DMS79 (cell line): ENCODE results near the gene DUSP9.

ENCODE experiments used
- DNase-seq: peaks from one replicate; lab custom pipeline; 2025; lab: John Stamatoyannopoulos, UW

The DUSP9 gene

DNA sequence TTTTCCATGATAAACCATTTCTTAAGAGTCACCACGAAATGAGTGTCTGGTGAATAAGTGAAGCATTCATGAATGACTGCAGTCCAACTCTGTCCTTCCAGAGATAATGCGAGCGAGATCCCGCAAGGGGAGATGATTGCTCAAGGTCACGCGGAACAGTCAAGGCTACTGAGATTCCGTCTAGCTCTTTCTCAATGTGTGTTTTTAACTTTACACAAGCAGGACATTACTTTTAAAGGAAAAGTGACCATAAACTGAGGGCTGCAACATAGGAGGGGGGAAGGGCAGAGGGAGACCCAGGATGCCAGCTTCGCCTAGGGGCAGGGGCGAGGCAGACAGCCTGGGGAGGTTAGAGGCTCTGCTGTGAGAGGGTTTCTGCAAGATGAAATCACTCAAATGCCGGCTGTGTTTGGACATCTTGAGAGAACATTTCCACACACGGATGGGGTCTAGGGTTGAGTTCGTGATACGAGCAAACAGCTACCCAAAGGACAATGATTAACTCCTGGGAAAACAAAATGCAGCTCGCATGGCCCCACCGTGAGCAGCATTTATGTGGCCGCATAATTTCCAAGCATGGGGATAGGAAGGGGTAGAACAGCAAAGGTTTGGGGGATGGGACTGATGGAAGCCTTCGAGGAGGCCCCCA is 24.2 kb upstream of the DUSP9 start:
- DNase-seq: no peak

DNA sequence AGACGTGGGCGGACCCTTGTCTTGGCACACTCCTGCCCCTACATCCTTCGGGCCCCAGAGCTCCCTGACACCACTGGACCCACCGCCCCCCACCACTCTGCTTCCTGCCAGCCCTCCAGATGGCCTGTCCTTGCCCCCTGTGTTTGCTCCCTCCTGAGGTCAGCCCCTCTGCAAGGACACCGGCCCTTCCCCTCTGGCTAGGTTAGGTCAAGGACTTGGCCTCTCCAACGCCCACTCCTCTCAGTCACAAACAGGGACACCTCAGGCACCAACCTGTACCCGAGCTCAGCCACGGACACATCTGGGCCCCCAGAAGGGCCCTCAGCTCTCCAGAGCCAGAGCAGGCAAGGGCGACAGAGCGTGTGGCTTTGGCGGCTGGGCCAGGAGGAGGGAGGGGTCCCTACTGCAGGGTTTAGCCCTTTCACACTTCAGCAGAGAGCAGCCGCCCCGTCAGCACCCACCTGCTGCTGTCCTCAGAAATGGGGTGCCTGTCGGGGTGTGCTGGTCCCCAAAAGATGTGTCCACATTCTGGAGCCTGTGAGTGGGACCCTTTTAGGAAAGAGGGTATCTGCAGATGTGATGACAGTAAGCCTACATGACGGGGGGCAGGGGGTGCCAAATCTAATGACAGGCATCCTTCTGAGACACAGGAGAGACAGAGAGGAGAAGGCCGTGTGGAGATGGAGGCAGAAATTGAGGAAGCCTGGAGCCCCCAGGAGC is 23.5 kb upstream of the DUSP9 start:
- DNase-seq: no peak

DNA sequence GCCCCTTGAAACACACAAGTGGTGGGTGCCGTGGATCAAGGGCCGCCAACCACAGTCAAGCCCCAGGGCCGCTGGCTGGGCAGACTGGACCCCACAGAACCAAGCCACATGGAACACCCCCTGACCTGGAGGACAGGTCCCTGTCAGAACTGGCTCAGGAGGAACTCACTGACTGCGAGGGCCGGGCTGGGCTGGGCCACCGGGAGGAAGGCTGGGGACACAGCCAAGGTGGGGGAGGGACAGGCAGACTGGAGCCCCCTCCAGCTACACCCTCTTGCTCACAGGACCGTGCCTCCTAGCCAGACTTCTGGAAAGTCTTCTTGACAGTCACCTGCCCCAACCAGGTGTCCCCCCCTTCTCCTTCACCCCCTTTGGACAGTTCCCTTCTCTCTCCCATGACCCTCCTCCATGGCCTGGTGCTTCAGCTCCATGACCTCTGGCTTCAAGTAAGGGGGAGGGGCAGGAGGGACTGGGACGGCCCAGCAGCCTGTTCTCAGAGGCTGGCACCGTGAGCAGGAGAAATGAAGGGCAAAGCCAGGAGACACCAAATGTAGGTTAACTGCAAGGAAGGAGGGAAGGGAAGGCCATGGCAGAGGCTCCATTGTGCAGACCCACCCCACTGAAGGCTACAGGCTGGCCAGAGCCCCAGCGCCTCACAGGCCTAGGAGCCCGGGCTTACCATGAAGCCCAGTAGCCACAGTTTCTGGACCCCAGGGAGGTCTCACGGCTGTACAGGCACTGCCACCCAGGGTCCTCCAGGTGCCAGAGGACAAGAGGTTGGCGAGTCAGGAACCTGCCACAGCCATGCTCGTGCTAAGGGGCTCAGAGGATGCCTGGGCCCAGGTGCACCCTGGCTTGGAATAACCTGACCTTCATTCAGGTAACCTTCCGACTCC is 22.6 kb upstream of the DUSP9 start:
- no peak for DNase-seq

DNA sequence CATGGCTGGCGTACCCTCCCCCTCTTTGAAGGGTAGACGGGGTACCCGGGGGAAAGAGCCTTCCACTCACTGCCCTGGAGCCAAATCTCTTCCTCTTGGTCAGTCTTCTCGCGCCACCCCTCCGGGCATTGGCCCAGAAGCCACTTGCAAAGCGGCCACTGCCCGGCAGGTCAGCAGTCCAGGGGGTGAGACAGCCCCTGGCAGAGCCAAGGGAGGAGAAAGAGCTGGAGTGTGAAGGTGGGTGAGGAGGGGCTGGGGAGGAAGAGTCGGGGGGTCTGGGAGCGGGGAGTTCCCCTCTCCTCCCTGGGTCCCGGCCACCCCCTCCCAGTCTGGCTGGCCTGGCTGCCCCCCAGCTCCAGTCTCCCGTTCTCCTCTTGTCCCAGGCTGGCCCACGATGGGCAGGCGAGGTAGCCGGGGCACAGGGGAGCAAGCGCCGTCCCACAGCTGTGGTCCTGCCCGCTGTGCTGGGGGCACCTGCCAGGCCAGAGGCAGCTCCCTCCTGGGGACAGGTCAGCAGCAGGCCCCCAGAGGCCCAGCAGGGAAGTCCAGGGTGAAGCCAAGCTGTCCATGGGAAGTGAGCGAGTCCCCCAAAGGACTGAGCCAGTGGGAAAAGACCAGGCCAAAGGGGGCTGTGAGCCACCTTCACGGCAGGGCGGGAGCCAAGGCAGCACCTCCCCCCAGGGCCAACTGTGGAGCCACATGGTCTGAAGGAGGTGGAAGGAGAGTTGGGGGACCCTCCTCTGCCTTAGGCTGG is 21.6 kb upstream of the DUSP9 start:
- DNase-seq: no peak

DNA sequence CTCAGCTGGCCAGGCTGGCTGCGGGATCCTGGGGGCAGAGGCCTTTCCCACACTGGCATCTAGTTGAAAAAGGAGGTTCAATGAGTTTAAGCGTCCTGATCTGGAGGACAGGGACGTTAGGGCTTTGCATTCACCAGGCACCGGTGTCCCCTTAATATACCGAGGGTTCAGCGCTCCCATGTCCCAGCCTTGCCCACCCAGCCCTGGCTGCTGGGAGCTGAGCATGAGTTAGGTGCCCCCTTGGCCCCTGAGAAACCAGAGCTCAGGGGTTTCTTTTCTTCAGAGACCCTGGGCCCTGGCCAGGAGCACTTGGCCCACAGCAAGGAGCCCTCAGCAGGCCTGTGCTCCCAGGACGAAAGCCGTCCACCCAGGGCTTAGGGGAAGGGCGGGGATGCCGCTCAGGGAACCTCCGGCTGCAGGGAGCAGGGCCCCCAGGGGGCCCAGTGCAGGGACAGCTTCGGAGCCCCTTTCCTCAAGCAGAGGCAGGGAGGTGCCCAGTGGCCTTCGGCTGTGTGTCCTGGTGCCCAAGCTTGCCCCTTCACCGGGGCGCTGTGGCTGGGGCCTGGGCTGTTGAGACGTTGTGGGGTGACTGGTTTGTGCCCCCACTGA is 20.9 kb upstream of the DUSP9 start:
- no peak for DNase-seq

DNA sequence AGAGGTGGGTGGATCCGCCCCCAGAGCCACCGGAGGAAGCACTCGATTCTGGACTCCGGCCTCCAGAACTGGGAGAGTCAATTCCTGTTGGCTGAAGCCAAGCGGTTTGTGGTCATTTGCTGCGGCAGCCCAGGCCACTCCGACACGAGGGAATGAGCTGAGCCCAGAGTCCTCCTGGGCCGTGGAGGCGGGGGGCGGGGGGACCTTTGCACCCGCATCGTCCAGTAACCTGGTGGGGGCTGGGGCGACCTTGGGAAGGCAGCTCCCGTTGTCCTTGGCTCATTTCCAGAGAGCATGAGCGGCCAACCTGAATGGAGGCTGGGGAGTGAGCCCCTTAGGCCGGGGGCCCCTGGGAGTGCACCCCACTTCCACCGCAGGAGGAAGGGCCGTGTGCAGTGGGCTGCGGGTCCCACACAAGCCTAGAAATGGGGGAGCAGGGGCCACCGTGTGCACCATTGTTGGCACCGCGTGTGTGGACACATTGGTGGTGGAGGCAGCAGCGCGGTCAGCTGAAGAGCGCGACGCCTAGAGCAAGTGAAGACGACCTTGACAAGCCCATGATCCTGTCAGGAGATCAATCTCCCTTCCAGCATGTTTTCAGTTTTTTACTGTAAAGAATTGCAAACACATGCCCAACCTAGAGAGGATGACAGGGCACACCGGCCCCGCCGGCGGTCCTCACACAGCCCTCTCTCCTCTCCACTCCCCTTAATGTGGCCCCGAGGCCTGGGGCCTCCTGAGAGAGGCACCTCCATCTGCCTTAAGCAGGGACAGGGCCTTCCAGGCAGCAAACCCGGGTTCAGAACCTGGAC is 19.9 kb upstream of the DUSP9 start:
- no peak for DNase-seq

DNA sequence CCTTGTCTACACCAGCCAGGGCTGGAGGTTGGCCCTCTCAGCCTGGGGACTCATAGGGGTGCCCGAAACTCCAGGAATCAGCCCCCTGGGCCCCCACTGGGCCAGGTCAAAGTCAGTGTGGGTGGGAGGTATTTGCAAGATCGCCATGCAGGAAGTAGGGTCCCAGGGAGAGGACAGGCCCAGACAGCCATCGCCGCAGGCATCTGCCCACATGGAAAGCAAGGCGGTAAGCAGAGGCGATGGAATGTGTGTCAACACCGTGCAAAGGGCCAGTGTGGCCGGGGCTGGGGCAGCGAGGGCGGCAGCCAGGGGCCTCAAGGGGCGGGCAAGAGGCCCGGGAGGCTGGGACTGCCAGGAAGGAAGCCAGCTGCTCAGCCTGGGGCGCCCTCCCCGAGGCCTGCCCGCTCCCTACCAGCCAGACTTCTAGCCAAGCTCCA is 19.3 kb upstream of the DUSP9 start:
- DNase-seq: no peak

DNA sequence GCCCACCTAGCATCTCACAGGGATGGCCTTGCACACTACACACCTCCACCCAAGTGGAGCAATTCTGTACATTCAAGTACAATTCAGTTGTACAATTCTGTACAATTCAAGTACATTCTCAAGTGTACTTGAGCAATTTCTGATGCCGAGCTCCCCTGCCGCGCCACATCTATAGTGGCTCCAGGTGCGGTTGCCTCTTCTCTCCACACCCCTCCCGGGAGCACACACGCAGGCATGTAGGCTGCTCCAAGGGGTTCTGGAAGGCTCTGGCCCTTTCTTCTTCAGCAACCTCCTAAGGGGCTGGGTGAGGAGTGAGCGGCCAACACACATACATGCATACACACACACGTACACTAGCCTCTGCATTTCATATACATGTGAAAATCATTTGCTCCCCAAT is 18.9 kb upstream of the DUSP9 start:
- peak; percentile 41 for DNase-seq

DNA sequence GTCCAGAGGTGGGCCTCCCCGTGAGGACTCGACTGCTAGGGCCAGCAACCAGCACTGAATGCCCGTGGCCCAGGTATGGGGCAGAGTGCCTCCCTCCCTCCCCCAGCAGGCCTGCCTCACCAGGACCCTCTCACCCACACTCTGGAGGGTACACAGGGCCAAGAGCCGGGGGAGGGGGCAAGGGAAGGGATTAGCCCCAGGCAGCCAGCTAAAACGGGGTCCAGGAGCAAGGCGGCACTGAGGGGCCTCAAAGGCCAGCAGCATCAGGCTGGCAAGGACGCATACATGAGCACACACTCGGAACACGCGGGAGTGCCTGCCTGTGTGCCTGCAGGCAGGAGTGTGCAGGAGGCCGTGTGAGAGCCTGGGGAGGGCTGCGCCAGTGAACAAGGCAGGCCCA is 18.3 kb upstream of the DUSP9 start:
- no peak for DNase-seq

DNA sequence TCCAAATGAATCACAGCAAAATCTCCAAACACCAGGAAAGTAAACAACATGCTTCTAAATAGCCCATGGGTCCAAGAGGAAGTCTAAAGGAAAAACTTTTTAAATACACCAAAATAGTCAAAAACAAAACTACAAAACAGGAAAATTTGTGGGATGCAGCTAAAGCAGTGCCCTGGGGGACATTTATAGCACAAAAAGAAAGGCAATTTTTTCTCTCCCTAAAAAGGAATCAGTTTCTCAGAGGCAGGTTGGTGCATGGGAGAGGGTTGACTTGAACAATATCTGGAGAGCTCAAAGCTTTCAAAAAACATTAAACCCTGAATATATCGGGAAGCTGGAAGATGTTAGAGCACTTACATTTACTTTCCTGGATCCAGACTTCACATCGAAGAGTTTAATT is 15.7 kb upstream of the DUSP9 start:
- no peak for DNase-seq

DNA sequence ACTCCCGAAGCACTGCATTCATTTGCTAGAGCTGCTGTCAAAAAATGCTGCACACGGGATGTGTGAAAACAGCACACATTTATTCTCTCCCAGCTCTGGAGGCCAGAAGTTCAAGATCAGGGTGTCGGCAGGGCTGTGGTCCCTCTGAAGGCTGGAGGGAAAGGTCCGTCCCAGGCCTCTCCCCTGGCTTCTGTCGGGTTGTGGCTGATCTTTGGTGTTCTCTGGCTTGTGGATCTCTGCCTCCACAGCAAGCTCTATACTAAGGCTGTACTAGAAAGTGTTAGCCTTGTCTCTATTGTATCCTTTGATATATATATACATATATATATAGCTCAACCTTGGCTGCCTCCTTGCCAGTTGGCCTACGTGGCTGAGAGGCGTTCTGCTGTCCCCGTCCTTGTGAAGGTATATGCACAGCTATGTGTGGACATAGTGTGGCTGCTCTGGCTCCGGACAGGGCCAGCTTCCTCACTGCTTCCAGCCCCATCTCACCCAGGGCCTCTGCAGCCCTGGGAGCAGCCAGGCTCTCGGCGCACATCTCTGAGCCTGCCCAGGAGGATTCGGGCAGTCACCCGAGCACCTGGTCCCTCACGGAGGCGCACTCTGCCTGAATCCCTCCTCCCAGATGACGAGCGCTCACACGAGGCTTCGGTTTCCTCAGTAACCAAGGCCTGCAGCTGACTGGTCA is 15.0 kb upstream of the DUSP9 start:
- DNase-seq: no peak

DNA sequence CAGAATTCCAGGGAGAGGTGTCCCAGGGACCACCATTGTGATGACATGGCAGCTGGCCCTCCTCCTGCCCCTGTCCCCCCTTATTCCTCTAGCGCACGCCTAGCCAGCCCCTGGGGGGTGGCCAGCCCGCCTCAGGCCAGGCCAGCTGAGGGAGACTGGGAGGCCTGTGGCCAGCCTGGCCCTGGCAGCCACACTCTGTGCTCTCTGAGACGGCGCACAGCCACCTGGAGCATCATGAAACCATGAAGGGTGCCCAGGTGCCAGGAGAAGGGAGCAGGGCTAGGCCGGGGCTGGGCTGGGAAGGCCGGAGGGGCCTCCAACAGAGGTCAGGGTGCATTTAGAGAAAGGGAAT is 14.4 kb upstream of the DUSP9 start:
- DNase-seq: no peak

DNA sequence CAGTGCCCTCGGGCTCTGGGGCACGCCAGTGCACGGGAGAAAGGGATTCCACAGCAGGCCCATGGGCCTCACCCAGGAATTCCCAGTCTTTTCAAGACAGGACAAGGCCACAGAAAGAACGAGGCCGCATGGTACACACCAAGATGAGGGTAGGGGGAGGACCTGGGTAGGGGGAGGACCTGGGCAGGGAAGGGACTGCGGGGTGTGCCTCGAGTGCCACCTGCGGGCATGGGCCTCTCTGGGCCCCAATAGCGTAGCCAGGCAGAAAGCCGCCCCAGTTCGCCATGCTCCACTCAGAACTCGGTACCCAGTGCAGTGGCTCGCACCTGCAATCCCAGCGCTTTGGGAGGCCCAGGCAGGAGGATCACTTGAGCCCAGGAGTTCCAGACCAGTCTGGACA is 14.0 kb upstream of the DUSP9 start:
- no peak for DNase-seq

DNA sequence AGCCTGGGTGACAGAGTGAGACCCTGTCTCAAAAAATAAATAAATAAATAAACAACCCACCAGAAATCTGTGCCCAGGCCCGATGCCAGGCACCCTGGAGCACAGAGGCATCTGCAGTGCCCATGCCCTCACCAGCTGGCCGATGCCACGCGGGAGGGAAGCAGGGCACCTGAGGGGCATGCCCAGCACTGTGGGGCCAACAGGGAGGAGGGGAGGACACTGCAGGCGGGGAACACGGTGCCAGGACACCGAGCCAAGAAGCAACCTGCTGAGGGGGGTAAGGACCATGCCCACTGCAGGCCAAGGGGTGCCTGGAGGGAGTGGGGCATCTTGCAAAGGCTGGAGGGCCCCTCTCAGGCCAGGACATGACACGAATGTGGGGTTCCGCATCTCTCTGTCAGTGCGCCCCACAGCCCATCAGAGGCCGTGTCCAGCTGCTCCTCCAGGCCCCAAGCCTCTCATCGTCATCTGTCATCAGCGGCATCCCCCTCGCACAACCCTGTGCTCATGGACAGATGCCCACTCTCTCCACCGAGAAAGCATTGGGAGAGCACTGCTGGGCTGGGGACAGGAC is 13.3 kb upstream of the DUSP9 start:
- DNase-seq: no peak

DNA sequence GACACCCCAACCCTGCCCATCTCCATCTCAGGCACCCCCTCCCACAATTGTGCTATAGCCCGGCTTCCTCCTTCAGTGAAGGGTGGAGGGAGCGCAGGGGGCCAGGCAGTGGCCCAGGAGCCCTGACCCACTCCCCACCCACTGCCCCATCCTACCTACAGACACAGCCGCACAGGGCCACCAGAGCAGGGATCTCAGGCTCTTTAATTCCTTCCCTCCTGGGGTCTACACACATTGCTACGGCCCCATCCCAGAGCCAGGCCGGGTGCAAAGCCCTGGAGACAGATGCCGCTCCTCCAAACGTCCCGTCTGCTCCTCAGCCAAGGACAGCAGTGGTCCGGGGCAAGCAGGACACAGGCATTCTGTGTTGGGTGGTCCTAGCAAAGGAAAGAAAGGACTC is 12.8 kb upstream of the DUSP9 start:
- no peak for DNase-seq

DNA sequence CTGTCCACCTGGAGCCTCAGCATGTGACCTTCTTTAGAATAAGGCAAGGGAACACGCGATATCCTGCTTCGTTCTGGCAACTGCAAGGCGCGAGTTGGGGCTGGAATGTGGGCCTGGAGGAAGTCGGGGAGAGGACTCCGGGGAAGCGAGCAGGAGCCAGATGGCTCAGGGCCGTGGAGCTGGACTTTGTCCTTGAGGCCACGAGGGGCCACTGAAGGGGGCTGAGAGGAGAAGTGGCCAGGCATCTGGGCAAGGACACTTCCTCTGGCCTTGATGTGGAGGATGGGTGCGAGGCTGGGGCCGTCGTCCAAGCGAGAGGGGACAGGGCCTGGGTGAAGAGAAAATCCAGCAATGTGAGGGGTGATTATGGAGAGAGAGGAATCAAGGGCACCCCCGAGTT is 12.2 kb upstream of the DUSP9 start:
- no peak for DNase-seq

DNA sequence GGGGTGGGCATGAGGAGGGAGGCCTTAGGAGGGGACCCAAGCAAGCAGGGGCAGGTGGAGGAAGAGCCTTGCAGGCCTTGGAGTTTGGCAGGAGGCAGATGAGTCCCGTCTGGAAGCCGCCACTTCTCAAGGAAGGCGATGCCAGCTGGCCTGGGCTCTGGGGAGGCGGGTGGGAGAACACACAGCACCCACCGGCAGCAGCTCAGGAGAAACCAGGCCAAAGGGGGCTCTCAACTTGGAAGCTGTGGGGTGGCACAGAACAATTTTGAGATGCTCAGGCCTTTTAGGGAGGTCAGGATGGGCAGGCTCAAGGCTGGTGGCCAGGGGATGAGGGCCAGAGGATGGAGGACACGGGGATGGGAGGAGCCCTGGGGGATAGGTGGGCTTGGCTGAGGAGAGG is 11.6 kb upstream of the DUSP9 start:
- no peak for DNase-seq

DNA sequence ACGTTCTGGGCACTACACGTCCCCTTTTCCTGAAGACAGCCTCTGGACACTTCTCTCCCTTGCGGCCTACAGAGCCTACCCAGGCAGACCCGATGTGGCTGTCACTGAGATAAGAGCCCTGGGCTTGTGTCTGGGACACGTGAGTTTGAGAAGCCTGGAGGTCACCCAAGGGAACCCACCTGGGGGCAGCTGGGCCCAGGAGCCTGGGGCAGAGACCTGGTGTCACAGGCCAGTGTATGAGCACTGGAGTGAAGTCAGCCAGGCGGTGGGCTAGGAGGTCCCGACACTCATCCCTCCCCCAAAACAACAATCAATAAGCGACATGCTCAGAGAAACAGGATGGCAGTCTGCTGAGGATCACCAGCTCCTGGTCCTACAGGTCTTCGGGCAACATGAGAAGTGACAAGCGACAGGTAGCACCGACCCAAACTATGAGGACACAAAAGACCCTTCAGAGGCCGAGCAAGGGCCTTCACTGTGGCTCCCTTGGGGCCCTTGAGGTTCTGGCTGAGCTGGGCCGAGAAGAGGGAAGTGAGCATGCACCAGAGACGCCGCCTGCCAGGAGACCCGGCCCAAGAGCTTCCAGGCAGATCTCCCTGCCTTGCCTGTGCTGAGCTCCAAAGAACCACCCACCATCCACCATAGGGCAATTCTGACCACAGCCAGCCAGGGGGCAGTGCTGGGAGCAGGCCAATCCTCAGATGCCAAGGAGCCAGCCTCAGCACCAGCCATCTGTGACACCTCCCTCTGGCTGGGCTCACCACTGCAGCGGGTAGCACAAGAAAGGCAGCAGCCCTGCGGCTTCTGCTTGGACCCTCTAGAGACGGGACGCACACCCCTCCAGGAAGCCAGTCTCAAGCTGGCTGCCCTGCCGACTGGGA is 11.0 kb upstream of the DUSP9 start:
- no peak for DNase-seq

DNA sequence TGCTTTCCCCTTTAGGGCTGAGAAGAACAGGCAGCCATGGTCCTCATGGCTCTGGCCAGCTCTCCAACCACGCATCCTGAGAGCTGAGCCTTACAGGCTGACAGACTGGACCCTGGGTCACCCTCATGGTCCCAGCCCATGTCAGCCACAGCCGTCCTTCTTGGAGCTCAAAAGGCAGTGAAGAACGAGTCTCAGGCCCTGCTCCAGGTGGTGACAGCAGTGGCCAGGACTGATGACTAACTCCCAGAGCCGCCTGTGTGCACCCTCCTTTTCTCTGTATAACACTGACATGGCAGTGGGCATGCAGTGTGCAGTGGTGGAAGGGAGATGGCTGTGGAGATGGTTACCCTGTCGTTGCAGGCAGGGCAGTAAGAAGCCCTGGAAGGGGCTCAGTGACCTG is 10.3 kb upstream of the DUSP9 start:
- DNase-seq: no peak
